ENCODE measurements around the gene INO80E.
"Not testable (repeated sequence)": the region's sequence is repeated elsewhere in the genome, so short reads cannot be mapped to it uniquely, and the experiment has no call there.

Gene INO80E

DNA sequence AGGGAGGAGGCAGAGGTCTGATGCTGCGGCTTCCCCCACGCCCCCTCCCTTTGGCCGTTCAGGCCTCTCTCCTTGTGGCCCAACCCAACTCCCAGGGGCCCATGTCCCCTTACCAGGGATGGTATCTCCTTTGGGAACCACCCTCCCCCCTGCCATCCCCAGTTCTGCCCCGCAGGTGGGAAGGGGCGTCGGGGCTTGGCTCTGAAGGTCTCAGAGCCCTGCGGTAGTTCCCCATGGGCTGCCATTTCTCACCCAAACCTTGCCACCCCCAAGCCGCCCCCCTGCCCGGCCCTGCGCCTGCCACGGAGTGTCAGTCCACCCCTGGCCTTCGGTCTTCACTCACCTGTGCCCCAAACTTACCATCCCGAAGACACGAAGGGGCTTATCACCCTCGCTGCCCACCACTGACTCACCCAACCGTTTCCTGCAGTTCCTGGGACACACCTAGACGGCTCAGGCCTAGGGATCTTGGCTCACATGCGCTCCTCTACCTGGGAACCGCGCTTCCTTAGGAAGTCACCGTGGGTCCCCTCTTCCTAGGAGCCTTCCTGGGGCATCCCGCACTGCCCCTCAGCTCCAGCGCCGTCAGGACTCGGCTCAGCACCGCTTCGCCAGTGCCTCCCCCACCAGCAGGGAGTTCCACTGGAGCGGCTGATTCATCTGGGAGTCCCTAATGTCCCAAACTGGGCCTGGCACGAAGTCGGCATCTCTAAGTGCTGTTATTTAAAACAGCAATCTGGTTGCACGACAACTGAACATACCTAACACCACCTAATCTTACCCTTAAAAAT lies 15.9 kb downstream of the INO80E start:
- no peak for TF ChIP-seq ZFX (IDR thresholded peaks at IDR 0.05; ENCODE audit: borderline replicate concordance)
- TF ChIP-seq, protein P1, sequence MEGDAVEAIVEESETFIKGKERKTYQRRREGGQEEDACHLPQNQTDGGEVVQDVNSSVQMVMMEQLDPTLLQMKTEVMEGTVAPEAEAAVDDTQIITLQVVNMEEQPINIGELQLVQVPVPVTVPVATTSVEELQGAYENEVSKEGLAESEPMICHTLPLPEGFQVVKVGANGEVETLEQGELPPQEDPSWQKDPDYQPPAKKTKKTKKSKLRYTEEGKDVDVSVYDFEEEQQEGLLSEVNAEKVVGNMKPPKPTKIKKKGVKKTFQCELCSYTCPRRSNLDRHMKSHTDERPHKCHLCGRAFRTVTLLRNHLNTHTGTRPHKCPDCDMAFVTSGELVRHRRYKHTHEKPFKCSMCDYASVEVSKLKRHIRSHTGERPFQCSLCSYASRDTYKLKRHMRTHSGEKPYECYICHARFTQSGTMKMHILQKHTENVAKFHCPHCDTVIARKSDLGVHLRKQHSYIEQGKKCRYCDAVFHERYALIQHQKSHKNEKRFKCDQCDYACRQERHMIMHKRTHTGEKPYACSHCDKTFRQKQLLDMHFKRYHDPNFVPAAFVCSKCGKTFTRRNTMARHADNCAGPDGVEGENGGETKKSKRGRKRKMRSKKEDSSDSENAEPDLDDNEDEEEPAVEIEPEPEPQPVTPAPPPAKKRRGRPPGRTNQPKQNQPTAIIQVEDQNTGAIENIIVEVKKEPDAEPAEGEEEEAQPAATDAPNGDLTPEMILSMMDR (IDR thresholded peaks at IDR 0.05): no peak
- H3K27ac ChIP-seq: no peak overlapping the region

DNA sequence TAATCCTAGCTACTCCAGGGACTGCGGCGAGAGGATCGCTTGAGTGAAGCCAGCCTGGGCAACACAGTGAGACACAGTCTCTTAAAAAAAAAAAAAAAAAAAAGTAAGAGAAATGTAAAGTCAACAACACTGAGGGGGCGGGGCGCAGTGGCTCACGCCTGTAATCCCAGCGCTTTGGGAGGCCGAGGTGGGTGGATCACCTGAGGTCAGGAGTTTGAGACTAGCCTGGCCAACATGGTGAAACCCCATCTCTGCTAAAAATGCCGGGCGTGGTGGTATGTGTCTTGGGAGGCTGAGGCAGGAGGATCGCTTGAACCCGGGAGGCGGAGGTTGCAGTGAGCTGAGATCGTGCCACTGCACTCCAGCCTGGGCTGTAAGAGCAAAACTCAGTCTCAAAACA lies 16.6 kb downstream of the INO80E start:
- H3K27ac ChIP-seq: not testable (repeated sequence)

DNA sequence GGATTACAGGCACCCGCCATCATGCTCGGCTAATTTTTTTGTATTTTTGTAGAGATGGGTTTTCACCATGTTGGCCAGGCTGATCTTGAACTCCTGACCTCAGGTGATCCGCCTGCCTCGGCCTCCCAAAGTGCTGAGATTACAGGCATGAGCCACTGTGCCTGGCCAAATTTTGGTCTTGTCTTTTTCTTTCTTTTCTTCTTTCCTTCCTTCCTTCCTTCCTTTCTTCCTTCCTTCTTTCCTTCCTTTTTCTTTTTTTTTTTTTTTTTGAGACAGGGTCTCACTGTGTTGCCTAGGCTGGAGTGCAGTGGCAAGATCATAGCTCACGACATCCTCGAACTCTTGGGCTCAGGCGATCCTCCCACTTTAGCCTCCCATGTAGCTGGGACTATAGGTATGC lies 19.4 kb downstream of the INO80E start:
- H3K27ac ChIP-seq: not testable (repeated sequence)

DNA sequence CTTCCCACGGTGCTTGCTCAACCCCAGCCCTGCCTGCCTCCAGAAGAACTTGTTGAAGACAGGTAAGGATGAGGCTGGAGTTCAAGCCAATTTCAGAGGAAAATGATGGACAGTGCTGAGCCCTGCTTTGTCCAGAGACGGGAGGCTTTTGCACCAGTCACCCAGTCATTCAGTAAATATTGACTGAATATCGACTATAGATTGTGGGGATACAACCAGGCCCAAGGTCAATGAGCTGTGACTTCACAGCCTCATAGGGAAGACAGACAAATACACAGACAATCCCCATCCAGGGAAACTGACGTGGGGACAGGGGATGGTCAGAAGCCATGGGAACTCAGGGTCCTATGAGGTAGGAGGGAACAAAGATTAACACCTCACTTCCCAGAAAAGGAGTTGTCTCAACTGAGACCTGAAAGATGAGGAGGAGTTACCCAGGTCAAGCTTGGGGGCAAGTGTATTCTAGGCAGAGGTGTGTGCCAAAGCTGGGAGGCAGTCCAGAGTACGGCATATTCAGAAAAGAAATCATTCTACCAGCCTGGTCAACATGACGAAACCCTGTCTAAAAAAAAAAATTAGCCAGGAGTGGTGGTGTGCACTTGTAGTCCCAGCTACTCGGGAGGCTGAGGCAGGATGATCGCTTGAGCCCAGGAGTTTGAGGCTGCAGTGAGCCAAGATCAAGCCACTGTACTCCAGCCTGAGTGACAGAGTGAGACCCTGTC lies 20.7 kb downstream of the INO80E start:
- no peak for TF ChIP-seq ZFX (IDR thresholded peaks at IDR 0.05; ENCODE audit: borderline replicate concordance)
- TF ChIP-seq, protein P1 (IDR thresholded peaks at IDR 0.05): no peak
- no peak overlapping the region for H3K27ac ChIP-seq

DNA sequence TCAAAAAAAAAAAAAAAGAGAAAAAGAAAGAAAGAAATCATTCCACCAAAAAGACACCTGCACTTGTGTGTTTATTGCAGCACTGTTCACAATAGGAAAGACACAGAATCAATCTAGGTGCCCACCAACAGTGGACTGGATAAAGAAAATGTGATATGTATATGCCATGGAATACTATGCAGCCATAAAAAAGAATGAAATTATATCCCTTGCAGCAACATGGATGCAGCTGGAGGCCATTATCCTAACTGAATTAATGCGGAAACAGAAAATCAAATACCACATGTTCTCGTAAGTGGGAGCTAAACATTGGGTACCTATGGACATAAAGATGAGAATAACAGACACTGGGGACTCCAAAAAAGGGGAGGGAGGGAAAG lies 21.2 kb downstream of the INO80E start:
- H3K27ac ChIP-seq: no peak overlapping the region
- TF ChIP-seq ZFX (IDR thresholded peaks at IDR 0.05; ENCODE audit: borderline replicate concordance): no peak
- TF ChIP-seq, protein P1 (IDR thresholded peaks at IDR 0.05): no peak

DNA sequence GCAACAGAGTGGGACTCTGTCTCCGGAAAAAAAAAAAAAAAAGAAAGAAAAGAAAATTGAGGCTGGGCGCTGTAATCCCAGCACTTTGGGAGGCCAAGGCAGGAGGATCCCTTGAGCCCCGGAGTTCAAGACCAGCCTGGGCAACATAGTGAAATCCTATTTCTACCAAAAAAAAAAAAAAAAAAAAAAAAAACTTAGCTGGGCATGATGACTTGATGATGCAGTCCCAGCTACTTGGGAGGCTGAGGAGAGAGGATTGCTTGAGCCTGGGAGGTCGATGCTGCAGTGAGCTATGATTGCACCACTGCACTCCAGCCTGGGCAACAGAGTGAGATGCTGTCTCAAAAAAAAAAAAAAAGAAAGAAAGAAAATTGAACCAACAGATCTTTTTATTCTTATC lies 21.9 kb downstream of the INO80E start:
- not testable (repeated sequence) for H3K27ac ChIP-seq

DNA sequence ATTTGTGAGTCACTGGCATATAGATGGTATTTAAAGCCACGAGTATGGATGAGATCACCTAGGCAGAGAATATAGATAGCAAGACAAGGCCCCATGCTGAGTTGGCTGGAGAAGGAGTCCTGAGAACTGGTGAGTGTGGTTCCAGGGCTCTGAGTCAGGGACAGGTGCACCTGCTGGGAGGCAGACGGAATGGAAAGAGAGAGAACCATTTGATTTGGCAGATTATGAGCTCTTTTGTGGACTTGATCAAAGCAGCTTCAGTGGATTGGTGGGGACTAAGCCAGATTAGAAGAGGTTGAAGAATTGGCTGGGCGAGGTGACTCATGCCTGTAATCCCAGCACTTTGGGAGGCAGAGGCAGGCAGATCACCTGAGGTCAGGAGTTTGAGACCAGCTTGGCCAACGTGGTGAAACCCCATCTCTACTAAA lies 22.7 kb downstream of the INO80E start:
- TF ChIP-seq ZFX (IDR thresholded peaks at IDR 0.05; ENCODE audit: borderline replicate concordance): no peak
- TF ChIP-seq, protein P1 (IDR thresholded peaks at IDR 0.05): no peak
- no peak overlapping the region for H3K27ac ChIP-seq

DNA sequence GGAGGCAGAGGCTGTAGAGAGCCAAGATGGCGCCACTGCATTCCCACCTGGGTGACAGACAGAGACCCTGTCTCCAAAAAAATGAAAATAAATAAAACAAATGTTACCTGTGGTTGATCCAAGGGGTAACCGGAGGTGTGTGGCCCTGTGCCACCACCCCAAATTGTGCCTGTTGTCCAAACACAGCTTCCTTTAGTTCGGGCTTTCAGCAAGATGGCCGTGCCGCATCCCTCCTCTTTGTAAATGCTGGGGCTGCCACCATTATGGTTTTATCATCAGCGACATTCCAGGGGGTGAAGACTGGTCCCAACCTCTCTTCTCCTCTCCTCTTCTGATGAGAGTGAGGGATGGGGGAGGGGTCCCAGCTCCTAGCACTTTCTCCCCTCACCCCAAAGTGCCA lies 26.8 kb downstream of the INO80E start, which contains the start of gene C16orf92:
Gene C16orf92 (plus strand): TSS at position 312 of the 400 bp plus-strand sequence. CDS start 143 bp downstream, outside the sequence.
- no peak within 1 kb of the TSS; the same call in 1 of the 2 replicates for H3K27ac ChIP-seq
- TF ChIP-seq, protein P1 (IDR thresholded peaks at IDR 0.05): no peak
- no peak for TF ChIP-seq ZFX (IDR thresholded peaks at IDR 0.05; ENCODE audit: borderline replicate concordance)

All from 22Rv1 (cell line).